Measurements from ENCODE around the gene SASH1. TPM values are rescaled to one million over a fixed set of nuclear protein-coding genes. Genes with fewer than 3 reads are reported as not detected.

Gene SASH1
- total RNA-seq, 1 donor from 2014 or later: 61.3 TPM

DNA sequence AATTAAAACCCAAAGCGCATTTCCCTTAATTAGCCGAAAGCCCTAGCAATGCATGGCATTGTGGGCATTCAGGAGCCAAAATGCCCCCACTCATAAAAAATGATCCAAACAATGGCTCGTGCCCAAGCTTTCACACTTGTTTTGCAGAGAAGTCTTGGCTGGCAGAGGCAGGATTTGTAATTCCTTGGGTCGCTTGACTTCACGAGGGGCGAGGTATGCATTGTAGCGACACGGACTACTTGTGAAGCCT, 613 bp upstream of the SASH1 start:
- Mint-ChIP-seq H3K4me1 (ENCODE audit: unreplicated experiment) (peaks cover 31% of the 10 kb centered on the region), H3K9me3 (no peaks in the 10 kb centered on the region), H3K27ac (peak overlapping the region; percentile 100), H3K4me3 (peak overlapping the region; percentile 95), H3K36me3 (no peaks in the 10 kb centered on the region), H3K27me3 (no peaks in the 10 kb centered on the region)
- no peak for TF ChIP-seq CTCF (conservative IDR thresholded peaks at IDR 0.05)
- no peak for DNase-seq (ENCODE audit: extremely low spot score, unreplicated experiment)

DNA sequence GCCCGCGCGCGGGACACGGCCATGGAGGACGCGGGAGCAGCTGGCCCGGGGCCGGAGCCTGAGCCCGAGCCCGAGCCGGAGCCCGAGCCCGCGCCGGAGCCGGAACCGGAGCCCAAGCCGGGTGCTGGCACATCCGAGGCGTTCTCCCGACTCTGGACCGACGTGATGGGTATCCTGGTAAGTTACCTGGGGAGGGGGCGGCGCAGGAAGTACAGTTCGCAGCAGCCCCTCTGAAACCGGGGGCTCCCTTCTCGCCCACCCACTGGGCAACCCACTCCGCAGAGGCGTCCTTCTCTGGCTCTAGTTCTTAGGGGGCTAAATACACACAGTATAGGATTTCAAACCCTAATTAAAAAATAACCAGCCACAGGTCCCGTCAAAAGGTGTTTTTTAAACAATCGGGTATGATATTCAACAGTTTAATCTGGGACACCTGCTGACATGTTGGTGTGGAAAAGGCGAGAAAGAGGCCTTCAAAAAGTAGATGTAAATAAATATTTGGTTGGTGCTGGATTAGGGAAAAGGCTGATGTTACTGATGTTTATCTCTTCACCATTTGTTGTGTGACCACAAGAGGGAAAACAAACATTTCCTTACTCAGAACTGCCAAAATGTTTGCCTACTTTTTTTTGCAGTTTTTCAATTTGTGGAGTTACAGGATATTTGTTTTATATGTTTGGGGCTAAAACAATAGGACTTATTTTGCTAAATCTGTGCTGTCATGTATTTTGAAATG, 577 bp downstream of the SASH1 start:
- Mint-ChIP-seq H3K27me3 (no peaks in the 10 kb centered on the region), H3K4me1 (ENCODE audit: unreplicated experiment) (peaks cover 39% of the 10 kb centered on the region), H3K36me3 (peaks cover under 1% of the 10 kb centered on the region), H3K9me3 (no peaks in the 10 kb centered on the region), H3K27ac (peak overlapping the region; percentile 76), H3K4me3 (peak overlapping the region; percentile 85)
- DNase-seq (ENCODE audit: extremely low spot score, unreplicated experiment): peak; percentile 72
- peak; percentile 63 for TF ChIP-seq CTCF (conservative IDR thresholded peaks at IDR 0.05)

DNA sequence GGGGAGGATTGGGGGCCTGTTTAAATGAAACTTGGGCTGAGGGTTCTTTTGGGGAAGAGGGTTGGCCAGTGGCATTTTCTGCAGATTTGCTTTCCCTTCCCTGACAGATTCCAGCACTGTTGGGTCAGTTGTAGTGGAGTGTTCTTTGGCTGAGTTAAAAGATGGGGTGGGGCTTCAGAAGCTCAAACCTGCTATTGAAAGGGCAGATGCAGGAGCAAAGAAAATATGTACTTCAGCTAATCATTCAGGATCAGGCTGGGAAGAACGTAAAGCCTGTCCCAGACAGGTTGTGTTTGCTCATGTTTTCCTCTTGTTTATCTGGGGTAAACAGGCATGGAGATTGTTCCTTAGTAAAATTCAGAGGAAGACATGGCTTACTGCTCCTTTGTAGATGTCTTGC, 2.5 kb downstream of the SASH1 start:
- DNase-seq (ENCODE audit: extremely low spot score, unreplicated experiment): no peak
- Mint-ChIP-seq H3K36me3 (peaks cover 9% of the 10 kb centered on the region), H3K4me3 (peak overlapping the region; percentile 86), H3K27me3 (no peaks in the 10 kb centered on the region), H3K27ac (peak overlapping the region; percentile 82), H3K9me3 (no peaks in the 10 kb centered on the region), H3K4me1 (ENCODE audit: unreplicated experiment) (peaks cover 46% of the 10 kb centered on the region)
- TF ChIP-seq CTCF (conservative IDR thresholded peaks at IDR 0.05): no peak

DNA sequence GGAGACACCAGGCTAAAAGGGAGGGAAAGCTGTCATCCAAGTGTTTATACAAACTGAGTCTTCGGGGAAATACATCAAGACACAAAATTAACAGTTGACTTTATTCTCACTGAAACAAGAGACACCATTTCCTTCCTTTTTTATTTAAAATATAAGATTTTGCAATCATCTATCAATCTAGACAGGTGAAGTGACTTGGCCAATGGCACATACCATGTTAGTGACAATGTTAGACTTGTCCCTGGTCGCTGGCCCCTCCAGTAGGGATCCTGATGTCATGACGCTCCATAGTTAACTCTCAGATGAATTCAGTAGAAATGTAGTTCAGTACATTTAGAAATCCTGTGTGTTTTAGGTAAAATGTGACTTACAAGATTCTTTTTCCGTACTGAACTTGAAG, 2.9 kb downstream of the SASH1 start:
- peak overlapping the region; percentile 86 for H3K4me3 Mint-ChIP-seq
- H3K27ac Mint-ChIP-seq: peak overlapping the region; percentile 82
- peaks cover 9% of the 10 kb centered on the region for H3K36me3 Mint-ChIP-seq
- no peak for TF ChIP-seq CTCF (conservative IDR thresholded peaks at IDR 0.05)
- no peak for DNase-seq (ENCODE audit: extremely low spot score, unreplicated experiment)
- H3K9me3 Mint-ChIP-seq: no peaks in the 10 kb centered on the region
- no peaks in the 10 kb centered on the region for H3K27me3 Mint-ChIP-seq
- H3K4me1 Mint-ChIP-seq (ENCODE audit: unreplicated experiment): peaks cover 46% of the 10 kb centered on the region

GRCh38 chr6:148346681-148347440, 4.2 kb downstream of the SASH1 start:
- Mint-ChIP-seq H3K27ac (no peak overlapping the region), H3K27me3 (no peaks in the 10 kb centered on the region), H3K4me1 (ENCODE audit: unreplicated experiment) (peaks cover 53% of the 10 kb centered on the region), H3K36me3 (peaks cover 9% of the 10 kb centered on the region), H3K4me3 (peak overlapping the region; percentile 48), H3K9me3 (no peaks in the 10 kb centered on the region)
- no peak for TF ChIP-seq CTCF (conservative IDR thresholded peaks at IDR 0.05)
- no peak for DNase-seq (ENCODE audit: extremely low spot score, unreplicated experiment)

All from type B pancreatic cell (in vitro differentiated cells).